ENCODE data around the gene PDCD10. TPM values are rescaled to one million over a fixed set of nuclear protein-coding genes. Genes with fewer than 3 reads are reported as not detected.
A peak's percentile ranks its signal among the peaks of the same experiment; 100 is the strongest.

The PDCD10 gene
- total and polyA plus RNA-seq, 2 donors (not counting 3 experiments of a cell fraction or from before 2014, with no cell fraction given) = 21.3 to 47.8 TPM

DNA sequence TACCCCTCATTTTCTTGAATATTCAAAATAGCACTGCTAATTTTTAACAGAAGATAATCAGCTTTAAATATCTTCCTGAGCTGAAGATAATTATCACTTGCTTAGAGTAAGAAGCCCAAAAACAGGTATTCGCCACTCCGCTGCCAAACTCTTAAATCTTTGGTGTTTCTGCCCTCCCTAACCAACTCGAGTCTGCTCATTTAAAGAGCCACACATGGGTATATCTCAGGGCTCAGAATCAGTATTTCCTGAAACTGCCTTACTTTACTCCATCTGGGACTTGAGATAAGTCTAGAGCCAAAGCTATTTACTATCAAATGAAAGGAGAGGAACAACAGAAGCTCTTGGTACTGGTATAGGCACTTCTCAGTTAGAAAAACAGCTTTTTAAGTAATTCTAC is 10.8 kb downstream of the PDCD10 start:
- FAIRE-seq (no peak), DNase-seq (ENCODE audit: low read depth, low spot score) (peak; percentile 22)
- dilution Hi-C loops (cut with MboI; ENCODE audit: extremely low pct_ligation_motif_present, low sequenced_read_pairs) = no loop called here
- Histone ChIP-seq H3K9me3 (replicated peaks; ENCODE audit: control insufficient read depth, insufficient read depth, low read length) (no peaks in the 10 kb centered on the region), H3K4me1 (ENCODE audit: control insufficient read depth, extremely low read depth, insufficient read depth, low read length) (no peaks in the 10 kb centered on the region), H3K79me2 (ENCODE audit: control insufficient read depth, insufficient read depth, low read length) (peaks cover 80% of the 10 kb centered on the region), H3K4me3 (replicated peaks in 1 of 3; ENCODE audit: insufficient read depth in 1 of 3, low read depth in 1 of 3, low read length in 3 of 3) (no peak overlapping the region), H3K36me3 (ENCODE audit: control insufficient read depth in 2 of 2, extremely low read depth in 1 of 2, insufficient read depth in 2 of 2, low read length in 2 of 2) (peaks cover 0 to 4% of the 10 kb centered on the region in 2 experiments), H4K20me1 (replicated peaks; ENCODE audit: control insufficient read depth, extremely low read depth, insufficient read depth, low read length) (peaks cover 14% of the 10 kb centered on the region), H3K4me2 (ENCODE audit: insufficient read depth, low read length) (no peak overlapping the region), H3K9ac (replicated peaks; ENCODE audit: extremely low read depth, insufficient read depth, low read length) (no peak overlapping the region), H3K27ac (ENCODE audit: insufficient read depth, low read depth, low read length) (no peak overlapping the region), H2AFZ (ENCODE audit: low read depth, low read length) (no peak overlapping the region), H3K27me3 (ENCODE audit: control insufficient read depth in 2 of 2, insufficient read depth in 2 of 2, low read length in 2 of 2) (no peaks in the 10 kb centered on the region), H3K9me1 (replicated peaks; ENCODE audit: control insufficient read depth, extremely low read depth, insufficient read depth, low read length) (no peaks in the 10 kb centered on the region)
- intact Hi-C loops (cut with micrococcal nuclease) = no loop called here
- ChIA-PET CTCF (interaction anchor here (0.9 kb wide), 1 partner anchor 52 kb away, joined by 3 read pairs; no protein-coding TSS in a partner anchor), POLR2A (no interaction called here)
- TF ChIP-seq MYC (IDR thresholded peaks at IDR 0.05; ENCODE audit: low read depth, low read length) (no peak), POLR2A (IDR thresholded peaks at IDR 0.05; ENCODE audit: low read depth, low read length) (no peak), EZH2 (IDR thresholded peaks at IDR 0.05; ENCODE audit: borderline replicate concordance, low read depth, low read length, severe bottlenecking) (no peak), FOS (IDR thresholded peaks at IDR 0.05; ENCODE audit: borderline replicate concordance, insufficient read depth, low read length) (no peak), GATA2 (IDR thresholded peaks at IDR 0.05; ENCODE audit: insufficient read depth, insufficient read length, low read depth, low read length) (no peak), POLR2AphosphoS5 (IDR thresholded peaks at IDR 0.05; ENCODE audit: insufficient read depth, low read depth, low read length) (no peak), CTCF (IDR thresholded peaks at IDR 0.05; ENCODE audit: extremely low read depth in 1 of 2, insufficient read depth in 1 of 2, low read depth in 1 of 2, low read length in 2 of 2) (no peak), JUN (IDR thresholded peaks at IDR 0.05; ENCODE audit: borderline replicate concordance, insufficient read depth, insufficient read length, low read depth) (no peak)
- TF ChIP-seq, protein P1, sequence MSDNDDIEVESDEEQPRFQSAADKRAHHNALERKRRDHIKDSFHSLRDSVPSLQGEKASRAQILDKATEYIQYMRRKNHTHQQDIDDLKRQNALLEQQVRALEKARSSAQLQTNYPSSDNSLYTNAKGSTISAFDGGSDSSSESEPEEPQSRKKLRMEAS (IDR thresholded peaks at IDR 0.05; ENCODE audit: insufficient read depth, insufficient read length) = no peak
- no TSS peak for BruUV-seq (replicated peaks)

Measured in endothelial cell of umbilical vein (primary cell).